Spinal cord (tissue), 10 donors: ENCODE results near the gene ROBO2. TPM values are rescaled to one million over a fixed set of nuclear protein-coding genes. Genes with fewer than 3 reads are reported as not detected.

Experiments
- DNase-seq, 6 donors: peaks; one replicate each; pipeline versions ENCODE4 v3.0.0 to v3.0.0-alpha.2; 2013 to 2015; ENCODE audit warnings: low spot score in 6 of 6, low read depth in 4 of 6
- H3K27ac ChIP-seq: one replicate; pipeline ENCODE4 v1.5.1; 2013; ENCODE audit warnings: low read depth, low read length, control low read depth
- H3K27me3 ChIP-seq: one replicate; pipeline ENCODE4 v1.6.1; 2013; ENCODE audit warnings: low read length; ENCODE audit not compliant: control insufficient read depth, insufficient read depth
- H3K36me3 ChIP-seq: one replicate; pipeline ENCODE4 v1.6.1; 2013; ENCODE audit warnings: low read length; ENCODE audit not compliant: control insufficient read depth, insufficient read depth
- H3K4me1 ChIP-seq: one replicate; pipeline ENCODE4 v1.6.1; 2013; ENCODE audit warnings: low read length; ENCODE audit not compliant: control insufficient read depth, insufficient read depth
- H3K4me3 ChIP-seq: one replicate; pipeline ENCODE4 v1.5.1; 2013; ENCODE audit warnings: low read depth, low read length, control low read depth
- H3K9me3 ChIP-seq: one replicate; pipeline ENCODE4 v1.6.1; 2013; ENCODE audit warnings: low read length; ENCODE audit not compliant: control insufficient read depth, insufficient read depth
- WGBS: methylation state at CpG from one replicate; pipeline ENCODE4 v1.1.5; 2013; ENCODE audit warnings: missing lambda C conversion rate; ENCODE audit not compliant: insufficient coverage; 5-methylcytosine and 5-hydroxymethylcytosine counted together
- polyA plus RNA-seq, 2 donors: library from polyadenylated mRNA; unstranded; fragments of 120-200 nt; gene quantifications; one replicate each; pipeline ENCODE4 v1.2.1, GENCODE V29; 2013; ENCODE audit not compliant: insufficient read length in 2 of 2
- total RNA-seq, 2 donors: library from RNA; depleted of rRNA in 1 of 2; stranded (reverse); fragments of 120-200 nt in 1 of 2; fragments of >200 nt in 1 of 2; gene quantifications; one replicate each; pipeline versions ENCODE4 v1.2.3 to v1.2.4, GENCODE V29; 2013 to 2014
- donor health status: healthy.

Gene ROBO2
- total and polyA plus RNA-seq, 4 donors = 75.0 to 196 (median 114) TPM

DNA sequence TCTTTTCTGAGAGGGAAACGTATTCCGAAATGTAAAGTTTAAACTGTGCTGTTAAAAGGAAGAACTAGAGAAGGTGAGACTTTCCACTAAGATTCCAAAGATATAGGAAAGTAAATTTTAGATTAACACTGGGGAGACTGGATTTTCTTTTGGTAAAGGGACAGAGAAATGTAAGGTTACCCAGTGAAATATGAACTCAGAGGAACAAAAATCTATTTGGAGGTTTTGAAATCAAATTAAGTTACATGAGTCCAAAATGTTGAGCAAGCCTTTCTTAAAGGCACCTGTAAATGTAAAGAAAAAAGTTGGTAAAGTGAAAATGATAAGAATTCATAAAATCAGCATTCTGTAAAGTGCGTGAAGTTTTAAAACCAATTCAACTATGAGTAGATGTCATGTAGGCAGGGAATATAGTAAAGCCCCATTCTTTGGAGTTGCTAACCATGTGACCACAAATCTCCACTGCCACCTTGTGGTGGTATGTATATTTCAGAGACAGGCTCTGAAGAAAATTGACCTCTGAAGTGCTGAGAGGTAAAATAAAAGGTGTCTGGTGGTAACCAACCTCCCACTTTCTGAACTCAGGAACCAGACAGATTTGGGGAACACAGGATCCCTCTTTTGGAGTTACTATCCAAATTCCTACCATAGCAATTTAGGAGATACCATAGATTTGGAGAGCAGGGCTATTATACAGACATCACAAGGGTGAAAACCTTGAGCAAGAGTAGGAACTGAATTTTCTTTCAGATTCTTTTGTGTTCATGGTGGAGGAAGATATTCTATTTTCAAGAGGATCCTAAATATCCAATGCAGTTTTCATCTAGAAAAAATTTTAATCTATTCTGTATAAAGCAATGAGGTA, 215.3 kb downstream of the ROBO2 start:
- peak in 4 of 6 donors; percentile 31 to 83 (median 55) for DNase-seq
- no peak overlapping the region for H3K4me3 ChIP-seq
- no CpG with 5 or more reads among the region's 3 CpGs for WGBS
- H3K27ac ChIP-seq = no peak overlapping the region
- no peaks in the 10 kb centered on the region for H3K9me3 ChIP-seq
- H3K27me3 ChIP-seq = no peaks in the 10 kb centered on the region
- no peaks in the 10 kb centered on the region for H3K4me1 ChIP-seq
- H3K36me3 ChIP-seq = no peaks in the 10 kb centered on the region

DNA sequence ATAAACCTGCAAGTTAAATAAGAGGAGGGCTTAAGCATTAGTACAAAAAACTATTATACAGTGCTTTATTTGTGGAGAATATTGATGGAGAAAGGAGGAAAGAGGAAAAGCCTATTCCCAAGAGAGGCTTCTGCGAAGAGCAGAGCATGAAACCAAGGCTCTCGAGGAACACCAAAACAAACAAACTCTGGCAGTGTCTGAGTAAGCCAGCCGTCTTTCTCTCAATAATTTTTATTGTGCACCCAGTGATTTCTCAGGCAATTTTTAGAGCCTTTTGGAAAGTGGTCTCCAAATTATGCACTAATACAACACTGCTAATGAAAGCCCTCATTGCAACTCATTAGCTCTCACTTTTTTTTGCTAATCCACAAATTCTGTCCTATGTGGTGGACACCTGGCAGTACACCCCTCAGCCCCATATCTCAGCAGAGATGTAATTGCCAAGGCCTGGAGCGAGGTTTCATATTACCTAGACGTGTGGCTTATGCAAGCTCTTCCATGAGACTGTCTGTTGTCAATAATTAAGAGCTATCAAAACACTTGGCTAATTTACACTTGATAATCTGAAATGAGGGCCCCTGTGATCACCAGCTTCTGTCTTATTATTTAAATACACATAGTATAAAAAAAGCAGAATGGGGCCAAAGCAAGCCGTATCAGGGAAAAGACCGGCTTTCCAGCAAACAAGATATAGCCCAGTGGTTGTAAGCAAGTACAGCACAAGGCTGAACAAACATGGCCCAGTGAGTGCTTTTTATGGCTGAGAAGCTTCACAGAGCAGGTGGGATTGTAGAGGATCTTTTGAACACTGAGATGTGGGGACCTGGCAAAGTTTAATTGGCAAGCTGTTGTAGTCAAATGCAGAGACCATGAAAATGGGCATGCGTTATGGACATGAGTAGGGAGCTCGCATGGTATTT, 216.9 kb downstream of the ROBO2 start:
- Histone ChIP-seq H3K4me3 (no peak overlapping the region), H3K27ac (no peak overlapping the region), H3K36me3 (no peaks in the 10 kb centered on the region), H3K9me3 (no peaks in the 10 kb centered on the region), H3K27me3 (no peaks in the 10 kb centered on the region), H3K4me1 (no peaks in the 10 kb centered on the region)
- DNase-seq = peak in 1 of 6 donors; percentile 39
- WGBS = 56% methylated on average over 6 of the region's 9 CpGs

- no peaks in the 10 kb centered on the region for H3K27me3 ChIP-seq
- no peak overlapping the region for H3K4me3 ChIP-seq
- DNase-seq = peak in 1 of 6 donors; percentile 72
- no peaks in the 10 kb centered on the region for H3K36me3 ChIP-seq
- WGBS = 68% methylated on average over 3 of the region's 6 CpGs
- no peaks in the 10 kb centered on the region for H3K4me1 ChIP-seq
- H3K9me3 ChIP-seq = no peaks in the 10 kb centered on the region
- no peak overlapping the region for H3K27ac ChIP-seq
Measured at GRCh38 chr3:77259694-77260093, 219.8 kb downstream of the ROBO2 start.

DNA sequence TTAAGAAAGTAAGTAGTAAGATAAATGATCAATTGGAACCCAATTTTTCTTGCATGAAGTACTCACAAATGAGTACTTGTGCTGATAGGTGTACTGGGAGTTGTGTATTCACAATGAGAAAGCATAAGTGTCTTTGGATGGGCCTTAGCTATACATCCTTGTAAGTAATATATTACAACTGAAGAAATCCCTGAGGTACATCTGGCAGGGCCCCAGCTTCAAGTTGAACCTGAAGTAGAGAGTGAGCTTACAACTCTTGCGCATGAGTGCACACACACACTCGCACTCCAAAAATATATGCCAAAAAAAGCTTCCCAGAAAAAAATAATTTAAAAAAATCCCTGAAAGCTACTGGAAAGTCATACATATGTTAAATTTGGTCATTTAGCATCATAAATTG, 222.5 kb downstream of the ROBO2 start:
- Histone ChIP-seq H3K36me3 (no peaks in the 10 kb centered on the region), H3K4me3 (no peak overlapping the region), H3K27ac (no peak overlapping the region), H3K4me1 (no peaks in the 10 kb centered on the region), H3K27me3 (no peaks in the 10 kb centered on the region), H3K9me3 (no peaks in the 10 kb centered on the region)
- no CpG with 5 or more reads among the region's 2 CpGs for WGBS
- no peak for DNase-seq

- 79% methylated on average over 3 of the region's 3 CpGs for WGBS
- no peaks in the 10 kb centered on the region for H3K36me3 ChIP-seq
- H3K27ac ChIP-seq = no peak overlapping the region
- H3K9me3 ChIP-seq = no peaks in the 10 kb centered on the region
- no peak for DNase-seq
- no peaks in the 10 kb centered on the region for H3K4me1 ChIP-seq
- H3K27me3 ChIP-seq = no peaks in the 10 kb centered on the region
- H3K4me3 ChIP-seq = no peak overlapping the region
Measured at GRCh38 chr3:77267589-77267988, 227.7 kb downstream of the ROBO2 start.

- H3K27ac ChIP-seq = no peak overlapping the region
- H3K36me3 ChIP-seq = no peaks in the 10 kb centered on the region
- no peak overlapping the region for H3K4me3 ChIP-seq
- H3K9me3 ChIP-seq = no peaks in the 10 kb centered on the region
- no peak for DNase-seq
- H3K27me3 ChIP-seq = no peaks in the 10 kb centered on the region
- no peaks in the 10 kb centered on the region for H3K4me1 ChIP-seq
- WGBS = no CpG with 5 or more reads among the region's 1 CpG
Measured at GRCh38 chr3:77271306-77271705, 231.4 kb downstream of the ROBO2 start.

- no peaks in the 10 kb centered on the region for H3K27me3 ChIP-seq
- WGBS = no CpG with 5 or more reads among the region's 6 CpGs
- H3K27ac ChIP-seq = no peak overlapping the region
- no peaks in the 10 kb centered on the region for H3K4me1 ChIP-seq
- DNase-seq = no peak
- H3K36me3 ChIP-seq = no peaks in the 10 kb centered on the region
- H3K9me3 ChIP-seq = no peaks in the 10 kb centered on the region
- no peak overlapping the region for H3K4me3 ChIP-seq
Measured at GRCh38 chr3:77271711-77272110, 231.8 kb downstream of the ROBO2 start.

- no peak overlapping the region for H3K27ac ChIP-seq
- WGBS = no CpG with 5 or more reads among the region's 2 CpGs
- no peaks in the 10 kb centered on the region for H3K27me3 ChIP-seq
- H3K36me3 ChIP-seq = no peaks in the 10 kb centered on the region
- H3K9me3 ChIP-seq = peaks cover 2% of the 10 kb centered on the region
- no peak overlapping the region for H3K4me3 ChIP-seq
- DNase-seq = no peak
- peaks cover 2% of the 10 kb centered on the region for H3K4me1 ChIP-seq
Measured at GRCh38 chr3:77279276-77279675, 239.4 kb downstream of the ROBO2 start.

GRCh38 chr3:77281721-77282120, 241.8 kb downstream of the ROBO2 start:
- H3K27ac ChIP-seq = no peak overlapping the region
- 37% methylated on average over 7 of the region's 8 CpGs for WGBS
- no peaks in the 10 kb centered on the region for H3K36me3 ChIP-seq
- H3K4me3 ChIP-seq = no peak overlapping the region
- DNase-seq = peak in 1 of 6 donors; percentile 71
- H3K4me1 ChIP-seq = peaks cover 2% of the 10 kb centered on the region
- H3K27me3 ChIP-seq = no peaks in the 10 kb centered on the region
- H3K9me3 ChIP-seq = peaks cover 2% of the 10 kb centered on the region
